GM19372 (cell line): ENCODE data around the gene MAPK14.

Experiments used
- ATAC-seq: cut with Tn5 transposase; IDR thresholded peaks from one replicate; pipeline ENCODE4 v1.9.1; 2021; ENCODE audit warnings: mild to moderate bottlenecking, low read depth, moderate library complexity; ENCODE audit not compliant: unreplicated experiment

Gene MAPK14

DNA sequence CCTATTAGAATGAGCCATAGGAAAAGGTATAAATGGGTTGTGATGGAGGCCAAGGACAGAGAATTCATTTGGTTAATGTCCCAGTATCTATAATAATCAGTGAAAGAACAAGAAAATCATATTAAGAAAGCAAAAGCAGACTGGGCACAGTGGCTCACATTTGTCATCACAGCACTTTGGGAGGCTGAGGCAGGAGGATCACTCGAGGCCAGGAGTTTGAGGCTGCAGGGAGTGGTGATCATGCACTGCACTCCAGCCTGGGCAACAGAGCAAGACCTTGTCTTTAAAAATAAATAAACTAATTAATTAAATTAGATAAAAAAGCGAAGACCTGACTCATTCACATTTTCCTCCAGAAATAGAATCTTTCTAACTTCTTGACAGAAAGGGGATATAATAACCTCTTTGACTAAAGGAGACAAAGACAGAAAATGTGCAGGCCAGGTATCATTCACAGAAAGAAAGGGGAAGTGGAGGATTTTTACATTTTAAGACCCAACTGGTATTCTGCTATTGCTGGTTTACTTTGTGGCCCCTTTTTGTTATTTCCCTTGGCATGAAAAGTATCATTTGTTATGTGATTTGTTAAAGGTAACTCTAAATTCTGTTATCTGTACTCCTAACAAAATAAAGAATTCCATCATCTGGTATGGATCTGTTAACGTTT is 70.8 kb downstream of the MAPK14 start:
- no peak for ATAC-seq

DNA sequence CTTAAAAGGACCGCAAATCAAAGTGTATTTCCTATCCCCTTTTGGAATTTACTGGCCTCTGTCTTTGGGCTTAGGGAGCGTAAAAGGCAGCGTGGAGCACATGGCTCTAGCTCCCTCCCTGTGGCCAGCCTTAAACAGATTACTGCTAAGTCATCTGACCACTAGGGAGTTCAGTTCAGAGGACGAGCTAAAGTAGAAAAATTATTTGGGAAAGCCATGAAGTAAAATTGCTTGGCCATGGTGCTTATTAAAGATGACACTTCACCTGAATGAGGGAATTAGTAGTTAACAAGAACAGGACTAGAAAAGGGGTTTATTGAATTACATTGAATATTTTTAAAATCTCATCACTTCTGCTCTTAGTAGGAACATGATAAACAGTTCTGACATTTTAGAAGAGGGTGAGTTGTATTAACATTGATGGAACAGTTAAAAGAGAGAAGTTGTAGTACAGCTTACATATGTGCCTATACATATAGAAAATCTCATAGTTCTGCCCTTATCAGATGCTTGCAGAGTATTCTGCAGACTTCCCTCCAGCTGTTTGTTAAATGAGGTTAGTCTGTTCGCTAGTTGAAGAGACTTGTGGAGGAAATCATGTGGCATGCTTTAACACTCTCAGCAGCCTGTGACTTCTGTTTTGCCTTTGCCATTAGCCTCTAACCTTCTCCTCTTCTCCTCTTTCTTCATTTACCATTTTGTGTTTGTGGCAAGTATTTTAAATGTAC is 71.5 kb downstream of the MAPK14 start:
- ATAC-seq = no peak

- no peak for ATAC-seq
Observed at GRCh38 chr6:36099869-36100483, 72.4 kb downstream of the MAPK14 start.

GRCh38 chr6:36101691-36102090 is 74.1 kb downstream of the MAPK14 start:
- no peak for ATAC-seq

- ATAC-seq = no peak
Observed at GRCh38 chr6:36102853-36103252, 75.2 kb downstream of the MAPK14 start.

DNA sequence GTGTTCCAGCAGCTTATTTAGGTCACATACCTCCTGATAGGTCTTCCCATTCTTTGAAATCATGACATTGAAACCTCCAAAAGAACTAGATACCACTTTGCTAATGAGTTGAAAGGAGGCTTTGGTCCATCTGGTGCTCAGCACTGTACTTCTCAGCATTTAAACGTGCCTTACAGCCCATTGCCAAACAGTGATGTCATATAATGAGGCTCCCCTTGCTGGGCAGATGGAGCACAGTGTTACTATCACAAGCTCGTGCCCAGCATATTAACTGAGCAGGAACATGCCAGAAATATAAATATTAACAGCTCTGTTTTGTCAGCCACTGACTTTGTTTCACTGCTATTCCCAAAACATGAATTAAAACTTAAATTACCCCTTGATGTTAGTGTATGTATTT is 77.2 kb downstream of the MAPK14 start:
- ATAC-seq = no peak

- no peak for ATAC-seq
Observed at GRCh38 chr6:36109092-36109491, 81.5 kb downstream of the MAPK14 start.

DNA sequence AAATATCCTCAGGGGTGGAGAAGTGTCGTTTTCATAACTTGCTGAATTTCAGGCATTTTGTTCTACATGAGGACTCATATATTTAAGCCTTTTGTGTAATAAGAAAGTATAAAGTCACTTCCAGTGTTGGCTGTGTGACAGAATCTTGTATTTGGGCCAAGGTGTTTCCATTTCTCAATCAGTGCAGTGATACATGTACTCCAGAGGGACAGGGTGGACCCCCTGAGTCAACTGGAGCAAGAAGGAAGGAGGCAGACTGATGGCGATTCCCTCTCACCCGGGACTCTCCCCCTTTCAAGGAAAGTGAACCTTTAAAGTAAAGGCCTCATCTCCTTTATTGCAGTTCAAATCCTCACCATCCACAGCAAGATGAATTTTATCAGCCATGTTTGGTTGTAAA is 82.4 kb downstream of the MAPK14 start:
- no peak for ATAC-seq

- ATAC-seq = no peak
Observed at GRCh38 chr6:36110863-36111262, 83.3 kb downstream of the MAPK14 start.

- ATAC-seq = no peak
Observed at GRCh38 chr6:36111526-36111925, 83.9 kb downstream of the MAPK14 start.

DNA sequence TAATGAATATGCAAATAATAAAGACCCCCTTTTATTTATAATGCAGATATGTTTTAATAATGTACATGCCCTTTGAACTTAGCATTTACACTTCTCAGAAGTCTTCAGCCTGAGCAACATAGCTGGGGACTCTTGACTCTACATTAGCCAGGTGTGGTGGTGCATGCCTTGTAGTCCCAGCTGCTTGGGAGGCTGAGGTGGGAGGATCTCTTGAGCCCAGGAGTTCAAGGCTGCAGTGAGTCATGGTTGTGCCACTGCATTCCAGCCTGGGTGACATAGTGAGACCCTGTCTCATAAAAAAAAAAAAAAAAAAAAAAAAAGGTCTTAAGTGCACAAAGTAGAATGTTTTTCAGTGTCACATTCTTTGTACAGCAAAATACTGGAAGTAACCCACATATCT is 85.4 kb downstream of the MAPK14 start:
- ATAC-seq = no peak

GRCh38 chr6:36113703-36114102 is 86.1 kb downstream of the MAPK14 start:
- ATAC-seq = no peak

GRCh38 chr6:36114798-36115408 is 87.3 kb downstream of the MAPK14 start:
- ATAC-seq = no peak

DNA sequence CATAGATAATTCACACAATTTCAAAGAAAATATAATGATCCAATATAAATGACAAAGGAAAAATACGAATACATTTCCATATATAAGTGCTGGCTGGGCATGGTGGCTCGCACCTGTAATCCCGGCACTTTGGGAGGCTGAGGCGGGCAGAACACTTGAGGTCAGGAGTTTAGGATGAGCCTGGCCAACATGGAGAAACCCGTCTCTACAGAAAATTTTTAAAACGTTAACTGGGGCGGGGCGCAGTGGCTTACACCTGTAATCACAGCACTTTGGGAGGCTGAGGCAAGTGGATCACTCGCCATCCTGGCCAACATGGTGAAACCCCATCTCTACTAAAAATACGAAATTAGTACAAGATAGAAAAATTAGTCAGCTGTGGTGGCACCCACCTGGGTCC is 87.8 kb downstream of the MAPK14 start:
- no peak for ATAC-seq

- ATAC-seq = no peak
Observed at GRCh38 chr6:36116066-36116864, 88.7 kb downstream of the MAPK14 start.

DNA sequence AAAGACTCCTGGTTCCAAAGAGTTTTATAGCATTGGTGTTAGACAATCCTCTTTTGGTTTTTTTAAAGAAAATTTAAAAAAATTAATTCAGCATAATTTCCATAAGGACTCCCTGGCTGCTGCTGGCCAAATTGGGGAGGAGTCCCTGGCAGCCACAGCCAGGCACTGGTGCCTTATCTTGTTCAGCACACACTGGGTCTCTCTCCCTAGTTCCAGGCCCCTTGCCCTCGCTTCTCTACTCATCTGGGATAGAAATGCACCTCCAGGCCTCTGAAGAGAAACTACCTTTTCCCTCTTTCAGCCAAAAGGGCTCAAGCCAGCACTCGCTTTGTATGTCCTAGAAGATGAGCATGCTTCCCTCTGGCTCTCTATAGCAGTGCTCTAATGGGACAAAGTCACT is 89.3 kb downstream of the MAPK14 start:
- no peak for ATAC-seq

DNA sequence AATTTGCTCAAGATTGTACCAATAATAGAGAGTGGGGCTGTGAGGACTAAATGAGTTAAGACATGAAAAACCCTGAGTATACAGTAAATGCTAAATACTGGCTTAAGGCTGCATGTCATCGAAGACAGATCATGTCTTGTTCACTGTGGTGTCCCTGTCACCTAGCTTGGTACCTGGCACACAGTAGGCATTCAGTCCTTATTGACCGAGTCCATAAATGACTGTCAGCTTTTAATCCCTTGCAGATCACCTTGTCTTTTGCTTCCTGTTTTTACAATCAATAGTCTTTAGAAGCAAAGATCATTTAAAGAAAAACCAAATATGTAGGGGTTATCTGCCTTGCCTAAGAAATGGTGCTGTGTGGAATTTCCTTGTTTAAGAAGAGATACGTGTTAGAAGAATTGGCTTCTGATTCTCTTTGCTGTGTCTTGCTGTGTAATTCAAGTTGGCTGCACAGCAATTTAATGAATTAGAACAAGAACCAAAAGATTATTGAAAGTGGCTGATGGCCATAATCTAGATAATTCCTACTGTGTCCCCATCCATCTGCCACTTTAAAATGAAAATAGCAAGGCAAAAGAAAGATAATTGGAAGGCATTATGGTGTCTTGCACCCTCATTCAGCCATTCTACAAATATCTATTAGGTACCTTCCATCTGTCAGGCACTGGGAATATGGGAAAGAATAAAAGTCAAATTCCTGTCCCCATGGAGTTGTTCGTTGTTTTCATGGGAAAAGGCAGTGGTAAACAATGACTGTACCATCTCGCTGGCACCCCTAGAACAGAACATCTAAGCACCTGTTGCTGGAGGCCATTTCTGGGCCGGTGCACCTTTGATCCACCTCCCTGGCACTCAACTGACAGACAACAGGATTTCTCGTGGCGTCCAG is 90.3 kb downstream of the MAPK14 start:
- no peak for ATAC-seq

- ATAC-seq = no peak
Observed at GRCh38 chr6:36118550-36119107, 91.0 kb downstream of the MAPK14 start.

DNA sequence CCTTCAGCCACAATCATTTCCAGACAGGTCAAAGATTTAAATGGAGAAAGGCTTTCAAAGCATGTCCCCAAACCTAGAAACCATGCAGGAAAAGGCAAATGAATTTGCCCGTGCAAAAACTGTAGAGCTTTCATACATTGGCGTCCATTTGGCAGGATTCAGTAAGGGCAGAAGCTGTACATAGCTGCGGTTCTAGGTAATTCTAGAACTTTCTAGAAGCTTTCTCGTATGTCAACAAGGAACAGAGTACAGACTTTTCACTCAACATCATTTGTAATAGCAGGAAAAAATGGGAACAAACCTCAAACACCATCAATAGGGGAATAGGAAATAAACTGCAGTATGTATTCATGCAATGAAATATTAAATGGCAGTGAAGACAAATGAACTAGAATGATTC is 91.6 kb downstream of the MAPK14 start:
- no peak for ATAC-seq
